ENCODE data around the gene KLRK1.
"Not testable (repeated sequence)": the region's sequence is repeated elsewhere in the genome, so short reads cannot be mapped to it uniquely, and the experiment has no call there.

Gene KLRK1

GRCh38 chr12:10389904-10390303 is at the start of gene KLRK1:
Gene KLRK1 (minus strand): TSS chr12:10390041. CDS start chr12:10388810, 1,231 bp downstream.
- DNase-seq = no peak

GRCh38 chr12:10437601-10438000 is 47.8 kb upstream of the KLRK1 start:
- DNase-seq = not testable (repeated sequence)

DNA sequence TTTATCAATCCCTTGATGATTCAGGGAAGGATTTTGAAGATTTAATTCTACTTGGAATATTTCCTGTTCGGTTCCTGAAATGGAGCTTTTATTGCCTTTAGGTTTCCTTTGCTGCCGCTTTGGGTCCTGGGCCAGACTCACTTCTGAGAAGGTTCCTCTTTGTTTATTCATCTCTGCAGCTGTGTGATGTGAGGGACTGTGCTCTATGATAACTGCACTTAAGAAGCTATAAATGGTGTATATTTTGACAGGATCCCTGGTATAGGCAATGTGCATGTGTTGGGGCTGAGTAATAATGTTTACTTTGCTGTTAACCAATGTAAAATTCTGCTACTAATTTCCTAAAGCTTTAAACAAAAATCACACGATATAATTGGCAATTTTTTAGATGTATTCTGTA is 46.0 kb upstream of the KLRK1 start, which contains the start of gene KLRC2:
Gene KLRC2 (minus strand): TSS at position 195 of the 400 bp plus-strand sequence. CDS start 24 bp downstream, at position 171.
- peak; percentile 10 for DNase-seq

GRCh38 chr12:10430623-10431022 is 40.8 kb upstream of the KLRK1 start:
- DNase-seq = peak; percentile 54

GRCh38 chr12:10425938-10426337 is 36.1 kb upstream of the KLRK1 start:
- not testable (repeated sequence) for DNase-seq

DNA sequence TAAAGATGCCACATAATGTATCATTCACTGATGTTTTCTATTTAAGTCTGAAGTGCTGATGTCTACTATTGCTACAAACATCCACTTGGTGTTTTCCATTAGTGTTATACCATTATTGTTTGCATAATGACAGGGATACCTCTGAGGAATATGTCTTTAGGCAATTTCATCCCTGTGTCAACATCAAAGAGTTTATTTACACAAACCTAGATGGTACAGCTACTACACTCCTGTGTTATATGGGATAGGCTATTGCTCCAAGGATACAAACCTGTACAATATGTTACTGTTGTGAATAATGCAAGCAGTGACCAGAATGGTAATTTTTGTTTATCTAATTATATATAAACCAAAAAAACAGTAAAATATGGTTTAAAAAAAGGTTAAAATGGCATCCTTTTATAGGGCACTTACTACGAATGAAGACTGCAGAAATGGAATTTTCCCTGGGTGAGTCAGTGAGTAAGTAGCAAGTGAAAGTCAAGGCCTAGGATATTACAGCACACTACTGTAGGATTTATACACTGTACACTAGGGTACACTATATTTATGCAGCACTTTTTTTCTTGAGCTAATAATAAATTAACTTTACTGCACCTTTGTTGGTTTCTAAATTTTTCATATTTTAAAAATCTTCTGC is 34.5 kb upstream of the KLRK1 start:
- DNase-seq = not testable (repeated sequence)

GRCh38 chr12:10422159-10422558 is 32.3 kb upstream of the KLRK1 start:
- not testable (repeated sequence) for DNase-seq

GRCh38 chr12:10420334-10420733 is 30.5 kb upstream of the KLRK1 start, which contains the start of gene KLRC3:
Gene KLRC3 (minus strand): TSS chr12:10420595. CDS start chr12:10420550, 45 bp downstream.
- DNase-seq = not testable (repeated sequence)

- no peak for DNase-seq
Observed at GRCh38 chr12:10409392-10409791, 19.6 kb upstream of the KLRK1 start, which contains the start of gene KLRC4. Gene KLRC4 (minus strand): TSS chr12:10409757. CDS start chr12:10409575, 182 bp downstream.

GRCh38 chr12:10408842-10409241 is 19.0 kb upstream of the KLRK1 start:
- no peak for DNase-seq

- no peak for DNase-seq
Observed at GRCh38 chr12:10406725-10407124, 16.9 kb upstream of the KLRK1 start.

DNA sequence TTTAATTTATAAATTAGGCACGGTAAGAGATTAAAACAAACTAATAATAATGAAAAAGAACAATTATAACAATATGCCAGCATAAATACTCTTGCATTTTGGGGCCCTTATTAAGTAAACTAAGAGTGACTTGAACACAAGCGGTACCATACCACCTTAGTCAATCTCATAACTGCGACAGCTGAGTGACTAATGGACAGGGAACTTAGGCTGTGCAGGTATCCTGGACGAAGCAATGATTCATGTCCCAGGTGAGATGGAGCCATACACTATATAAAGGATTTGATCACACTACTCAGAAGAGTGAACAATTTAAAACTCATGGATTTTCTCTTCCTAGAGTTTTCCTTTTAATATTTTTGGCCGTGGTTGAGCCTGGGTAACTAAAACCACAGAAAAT is 15.5 kb upstream of the KLRK1 start:
- DNase-seq = no peak

GRCh38 chr12:10404798-10405197 is 15.0 kb upstream of the KLRK1 start:
- no peak for DNase-seq

- no peak for DNase-seq
Observed at GRCh38 chr12:10400829-10401228, 11.0 kb upstream of the KLRK1 start.

GRCh38 chr12:10398168-10398567 is 8.3 kb upstream of the KLRK1 start:
- DNase-seq = no peak

- no peak for DNase-seq
Observed at GRCh38 chr12:10397296-10397695, 7.5 kb upstream of the KLRK1 start.

DNA sequence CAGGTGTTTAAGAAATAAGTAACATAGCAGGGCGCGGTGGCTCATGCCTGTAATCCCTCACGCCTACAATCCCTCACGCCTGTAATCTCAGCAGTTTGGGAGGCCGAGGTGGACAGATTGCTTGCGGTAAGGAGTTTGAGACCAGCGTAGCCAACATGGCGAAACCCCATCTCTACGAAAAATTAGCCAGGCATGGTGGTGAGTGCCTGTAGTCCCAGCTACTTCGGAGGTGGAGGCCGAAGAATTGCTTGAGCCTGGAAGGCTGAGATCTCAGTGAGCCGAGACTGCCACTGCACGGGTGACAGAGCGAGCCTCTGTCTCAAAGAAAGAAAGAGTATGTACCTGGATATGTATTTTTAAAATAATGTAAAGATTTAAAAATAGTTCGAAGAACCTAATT is 6.3 kb upstream of the KLRK1 start:
- DNase-seq = not testable (repeated sequence)

- DNase-seq = peak; percentile 29
Observed at GRCh38 chr12:10395390-10395998, 5.7 kb upstream of the KLRK1 start.

DNA sequence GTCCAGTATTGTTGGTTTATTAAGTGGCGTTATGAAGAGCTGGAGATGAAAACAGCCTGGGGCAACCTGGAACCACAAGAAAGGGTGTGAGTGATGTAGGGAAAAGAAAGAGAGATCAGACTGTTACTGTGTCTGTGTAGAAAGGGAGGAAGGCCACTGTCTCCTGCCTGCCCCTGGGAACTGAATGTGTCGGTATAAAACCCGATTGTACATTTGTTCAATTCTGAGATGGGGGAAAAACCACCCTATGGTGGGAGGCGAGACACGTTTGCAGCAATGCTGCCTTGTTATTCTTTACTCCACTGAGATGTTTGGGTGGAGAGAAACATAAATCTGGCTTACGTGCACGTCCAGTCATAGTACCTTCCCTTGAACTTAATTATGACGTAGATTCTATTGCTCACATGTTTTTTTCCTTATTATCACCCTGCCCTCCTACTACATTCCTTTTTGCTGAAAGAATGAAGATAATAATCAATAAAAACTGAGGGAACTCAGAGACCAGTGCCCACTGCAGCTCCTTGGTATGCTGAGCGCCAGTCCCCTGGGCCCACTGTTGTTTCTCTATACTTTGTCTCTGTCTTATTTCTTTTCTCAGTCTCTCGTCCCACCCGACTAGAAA is 4.8 kb upstream of the KLRK1 start:
- not testable (repeated sequence) for DNase-seq

DNA sequence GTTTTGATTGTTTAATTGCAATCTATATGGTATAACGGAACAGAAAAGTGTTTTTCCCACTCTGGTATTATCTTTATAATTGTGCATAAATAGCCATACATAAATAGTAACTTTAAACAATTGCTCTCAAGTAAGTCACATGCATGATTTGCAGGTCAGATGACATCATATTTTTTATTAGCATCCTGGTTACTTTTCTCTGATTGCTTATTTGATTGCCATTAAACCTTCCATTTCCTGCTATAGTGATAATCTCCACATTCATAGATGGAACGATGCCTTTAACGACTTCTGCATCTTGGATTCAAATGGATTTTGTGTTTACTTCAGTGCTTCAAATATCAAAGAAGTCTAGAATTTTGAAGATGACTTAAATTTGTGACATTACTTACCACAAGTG is 3.5 kb upstream of the KLRK1 start:
- no peak for DNase-seq

DNA sequence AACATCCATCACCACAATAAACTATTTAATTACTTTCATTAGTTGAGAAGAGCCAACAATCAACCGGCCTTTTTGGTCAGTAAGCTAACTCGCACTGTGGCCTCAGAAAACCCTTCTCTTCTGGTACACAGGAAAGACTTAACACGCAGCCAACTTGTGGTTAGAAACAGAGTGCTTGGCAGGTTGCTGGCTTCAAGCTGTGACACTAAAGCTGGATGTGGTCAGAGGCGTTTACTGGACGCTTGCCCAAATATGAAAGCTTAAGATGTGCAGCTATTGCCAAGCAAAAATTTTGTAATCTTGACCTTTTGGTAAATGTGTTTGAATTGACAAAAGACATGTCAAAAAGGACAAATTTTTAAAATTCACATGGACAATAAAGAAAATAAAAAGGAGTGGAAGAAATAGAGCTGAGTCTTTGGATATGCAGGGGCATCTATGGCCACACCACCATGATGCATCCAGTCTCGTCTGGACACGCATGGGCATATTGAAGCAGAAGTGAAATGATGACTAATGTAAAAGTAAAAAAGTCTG is 2.6 kb upstream of the KLRK1 start:
- peak; percentile 54 for DNase-seq

GRCh38 chr12:10390991-10391390 is 1.1 kb upstream of the KLRK1 start:
- DNase-seq = not testable (repeated sequence)

DNA sequence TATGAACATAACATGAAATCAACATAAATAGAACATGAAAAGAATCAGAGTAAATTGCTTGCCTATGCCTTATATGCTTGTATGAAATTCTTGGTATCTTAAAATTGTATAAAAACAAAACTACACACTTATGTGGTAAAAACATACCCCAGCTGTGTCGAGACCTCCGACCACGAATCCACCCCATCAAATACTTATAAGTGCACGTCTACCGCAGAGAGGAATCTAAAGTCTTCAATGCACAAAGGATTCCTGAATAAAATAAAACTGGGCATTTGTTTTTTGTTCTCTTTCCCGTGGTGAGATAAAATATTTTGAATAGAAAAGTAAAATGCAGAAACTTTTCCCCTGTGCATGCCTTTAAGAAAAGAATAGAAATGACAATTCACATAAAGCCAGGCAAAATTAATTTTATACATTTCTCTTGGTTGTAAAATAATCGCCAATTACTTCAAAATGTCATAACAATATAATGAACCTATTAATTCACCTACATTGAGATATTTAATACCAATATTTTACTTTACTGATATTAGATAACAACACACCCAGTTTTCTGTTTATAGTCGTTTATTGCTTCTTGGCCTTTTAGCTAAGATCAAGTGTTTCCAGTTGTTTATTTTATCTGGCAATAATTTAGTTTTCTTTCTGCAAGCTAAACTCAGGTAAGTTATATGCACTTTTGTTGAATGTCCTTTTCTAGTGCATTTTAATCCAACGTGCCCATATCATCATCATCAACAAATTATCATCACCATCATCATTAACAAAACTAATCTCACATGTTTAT is 1.0 kb downstream of the KLRK1 start:
- DNase-seq = no peak

Data from fibroblast of skin of right biceps (primary cell).